Brain pericyte (primary cell): Measurements from ENCODE around the gene CERS6.
A peak's percentile ranks its signal among the peaks of the same experiment; 100 is the strongest.

ENCODE experiments used
- DNase-seq: peaks from one replicate; pipeline ENCODE4 v3.0.0-alpha.2; 2012; ENCODE audit warnings: low read depth, low spot score

The CERS6 gene

GRCh38 chr2:168443818-168444217 lies 12.3 kb upstream of the CERS6 start:
- DNase-seq: no peak

GRCh38 chr2:168445960-168446359 lies 10.1 kb upstream of the CERS6 start:
- no peak for DNase-seq

- DNase-seq: no peak
These were observed 7.1 kb upstream of the CERS6 start for GRCh38 chr2:168448980-168449379.

GRCh38 chr2:168449419-168449818 lies 6.7 kb upstream of the CERS6 start:
- peak; percentile 31 for DNase-seq

- no peak for DNase-seq
These were observed 5.9 kb upstream of the CERS6 start for GRCh38 chr2:168450171-168450570.

GRCh38 chr2:168450732-168451131 lies 5.3 kb upstream of the CERS6 start:
- no peak for DNase-seq

GRCh38 chr2:168452781-168453180 lies 3.3 kb upstream of the CERS6 start:
- DNase-seq: no peak

- DNase-seq: no peak
These were observed 2.7 kb upstream of the CERS6 start for GRCh38 chr2:168453404-168453803.

- no peak for DNase-seq
These were observed 1.1 kb upstream of the CERS6 start for GRCh38 chr2:168454737-168455644.

GRCh38 chr2:168456521-168457189 lies 583 bp downstream of the CERS6 start:
- DNase-seq: no peak

GRCh38 chr2:168457190-168457895 lies 1.3 kb downstream of the CERS6 start:
- no peak for DNase-seq

GRCh38 chr2:168458139-168458538 lies 2.1 kb downstream of the CERS6 start:
- no peak for DNase-seq

GRCh38 chr2:168459256-168459655 lies 3.2 kb downstream of the CERS6 start:
- no peak for DNase-seq

GRCh38 chr2:168460571-168460970 lies 4.5 kb downstream of the CERS6 start:
- DNase-seq: no peak

- no peak for DNase-seq
These were observed 5.3 kb downstream of the CERS6 start for GRCh38 chr2:168461178-168461941.

GRCh38 chr2:168461942-168462331 lies 5.9 kb downstream of the CERS6 start:
- no peak for DNase-seq

GRCh38 chr2:168462543-168463045 lies 6.5 kb downstream of the CERS6 start:
- no peak for DNase-seq

GRCh38 chr2:168465594-168465993 lies 9.5 kb downstream of the CERS6 start:
- DNase-seq: no peak

GRCh38 chr2:168466190-168466737 lies 10.2 kb downstream of the CERS6 start:
- DNase-seq: no peak

GRCh38 chr2:168466834-168467565 lies 10.9 kb downstream of the CERS6 start:
- no peak for DNase-seq
